ENCODE measurements around the gene TEAD3.

GRCh38 chr6:35492258-35492973, 4.5 kb downstream of the TEAD3 start:
- TF ChIP-seq, protein P1, sequence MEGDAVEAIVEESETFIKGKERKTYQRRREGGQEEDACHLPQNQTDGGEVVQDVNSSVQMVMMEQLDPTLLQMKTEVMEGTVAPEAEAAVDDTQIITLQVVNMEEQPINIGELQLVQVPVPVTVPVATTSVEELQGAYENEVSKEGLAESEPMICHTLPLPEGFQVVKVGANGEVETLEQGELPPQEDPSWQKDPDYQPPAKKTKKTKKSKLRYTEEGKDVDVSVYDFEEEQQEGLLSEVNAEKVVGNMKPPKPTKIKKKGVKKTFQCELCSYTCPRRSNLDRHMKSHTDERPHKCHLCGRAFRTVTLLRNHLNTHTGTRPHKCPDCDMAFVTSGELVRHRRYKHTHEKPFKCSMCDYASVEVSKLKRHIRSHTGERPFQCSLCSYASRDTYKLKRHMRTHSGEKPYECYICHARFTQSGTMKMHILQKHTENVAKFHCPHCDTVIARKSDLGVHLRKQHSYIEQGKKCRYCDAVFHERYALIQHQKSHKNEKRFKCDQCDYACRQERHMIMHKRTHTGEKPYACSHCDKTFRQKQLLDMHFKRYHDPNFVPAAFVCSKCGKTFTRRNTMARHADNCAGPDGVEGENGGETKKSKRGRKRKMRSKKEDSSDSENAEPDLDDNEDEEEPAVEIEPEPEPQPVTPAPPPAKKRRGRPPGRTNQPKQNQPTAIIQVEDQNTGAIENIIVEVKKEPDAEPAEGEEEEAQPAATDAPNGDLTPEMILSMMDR (IDR thresholded peaks at IDR 0.05) = no peak
- TF ChIP-seq EP300 (IDR thresholded peaks at IDR 0.05) = no peak

All from sigmoid colon (tissue), 4 donors.